NB4 (cell line): Measurements from ENCODE around the gene ZNF592.

ENCODE experiments used
- MYC ChIP-seq: IDR thresholded peaks from 2 replicates; pipeline ENCODE4 v1.6.1; 2011; ENCODE audit warnings: low read depth, low read length
- POLR2A ChIP-seq: IDR thresholded peaks from 2 replicates; pipeline ENCODE4 v1.6.1; 2011; ENCODE audit warnings: mild to moderate bottlenecking; ENCODE audit not compliant: insufficient read length; ENCODE audit errors: extremely low read depth
- TF ChIP-seq, protein P1 (sequence below): IDR thresholded peaks from one replicate; pipeline ENCODE4 v1.5.1; 2012; ENCODE audit warnings: low read depth, low read length
- TF ChIP-seq, protein P2 (sequence below): IDR thresholded peaks from 2 replicates; pipeline ENCODE4 v1.6.1; 2011; ENCODE audit warnings: low read depth, low read length

DNA sequence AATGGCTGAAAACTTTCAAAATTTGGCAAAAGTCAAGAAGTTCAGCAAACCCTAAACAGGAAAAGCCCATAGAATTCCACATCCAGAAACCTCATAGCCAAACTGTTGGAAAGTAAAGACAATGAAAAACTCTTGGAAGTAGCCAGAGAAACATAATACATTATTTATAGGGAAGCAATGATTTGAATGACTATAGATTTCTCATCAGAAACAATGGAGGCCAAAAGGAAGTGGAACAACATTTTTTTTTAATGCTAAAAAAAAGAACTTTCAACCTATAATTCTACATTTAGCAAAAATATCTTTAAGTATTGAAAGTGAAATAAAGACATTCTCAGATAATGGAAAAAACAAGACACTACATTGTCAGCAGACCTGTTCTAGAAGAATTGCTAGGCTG lies 99.0 kb downstream of the ZNF592 start:
- TF ChIP-seq, protein P1, sequence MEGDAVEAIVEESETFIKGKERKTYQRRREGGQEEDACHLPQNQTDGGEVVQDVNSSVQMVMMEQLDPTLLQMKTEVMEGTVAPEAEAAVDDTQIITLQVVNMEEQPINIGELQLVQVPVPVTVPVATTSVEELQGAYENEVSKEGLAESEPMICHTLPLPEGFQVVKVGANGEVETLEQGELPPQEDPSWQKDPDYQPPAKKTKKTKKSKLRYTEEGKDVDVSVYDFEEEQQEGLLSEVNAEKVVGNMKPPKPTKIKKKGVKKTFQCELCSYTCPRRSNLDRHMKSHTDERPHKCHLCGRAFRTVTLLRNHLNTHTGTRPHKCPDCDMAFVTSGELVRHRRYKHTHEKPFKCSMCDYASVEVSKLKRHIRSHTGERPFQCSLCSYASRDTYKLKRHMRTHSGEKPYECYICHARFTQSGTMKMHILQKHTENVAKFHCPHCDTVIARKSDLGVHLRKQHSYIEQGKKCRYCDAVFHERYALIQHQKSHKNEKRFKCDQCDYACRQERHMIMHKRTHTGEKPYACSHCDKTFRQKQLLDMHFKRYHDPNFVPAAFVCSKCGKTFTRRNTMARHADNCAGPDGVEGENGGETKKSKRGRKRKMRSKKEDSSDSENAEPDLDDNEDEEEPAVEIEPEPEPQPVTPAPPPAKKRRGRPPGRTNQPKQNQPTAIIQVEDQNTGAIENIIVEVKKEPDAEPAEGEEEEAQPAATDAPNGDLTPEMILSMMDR, result no peak
- TF ChIP-seq POLR2A, result no peak
- TF ChIP-seq, protein P2, sequence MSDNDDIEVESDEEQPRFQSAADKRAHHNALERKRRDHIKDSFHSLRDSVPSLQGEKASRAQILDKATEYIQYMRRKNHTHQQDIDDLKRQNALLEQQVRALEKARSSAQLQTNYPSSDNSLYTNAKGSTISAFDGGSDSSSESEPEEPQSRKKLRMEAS, result no peak
- no peak for TF ChIP-seq MYC
